ENCODE measurements around the gene PDE6B.
"Not testable (repeated sequence)": the region's sequence is repeated elsewhere in the genome, so short reads cannot be mapped to it uniquely, and the experiment has no call there.

Gene PDE6B

DNA sequence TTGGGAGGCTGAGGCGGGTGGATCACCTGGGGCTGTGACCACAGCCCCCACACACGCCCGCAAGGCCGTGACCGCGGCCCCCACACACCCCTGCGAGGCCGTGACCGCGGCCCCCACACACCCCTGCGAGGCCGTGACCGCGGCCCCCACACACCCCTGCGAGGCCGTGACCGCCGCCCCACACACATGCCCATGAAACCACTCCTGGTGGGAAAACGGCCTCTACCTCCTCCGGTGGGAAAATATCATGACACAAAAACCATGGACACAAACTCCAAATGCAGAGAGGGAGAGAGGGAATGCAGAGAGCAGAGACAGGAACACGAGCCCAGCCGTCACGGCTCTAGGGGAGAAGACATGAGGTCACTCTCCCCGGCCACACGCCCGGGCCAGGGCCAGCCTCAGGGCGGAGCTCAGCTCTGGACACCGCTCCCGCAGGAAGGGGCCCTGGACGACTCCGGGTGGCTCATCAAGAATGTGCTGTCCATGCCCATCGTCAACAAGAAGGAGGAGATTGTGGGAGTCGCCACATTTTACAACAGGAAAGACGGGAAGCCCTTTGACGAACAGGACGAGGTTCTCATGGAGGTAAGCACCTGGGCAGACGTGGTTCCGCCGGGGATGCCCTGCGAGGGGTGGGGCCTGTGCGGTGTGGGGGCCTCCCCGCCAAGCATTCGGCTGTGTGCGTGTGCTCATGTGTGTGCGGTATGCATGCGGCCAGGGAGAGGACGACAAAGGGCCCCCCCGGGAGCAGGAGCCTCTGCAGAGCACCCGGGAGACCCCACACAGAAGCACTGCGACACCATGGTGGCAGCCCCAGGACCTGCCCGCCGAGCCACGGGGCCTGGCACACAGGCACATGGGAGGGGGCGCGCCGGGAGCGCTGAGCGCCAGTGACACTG, 31.3 kb downstream of the PDE6B start:
- no peak for DNase-seq (ENCODE audit: low spot score)

DNA sequence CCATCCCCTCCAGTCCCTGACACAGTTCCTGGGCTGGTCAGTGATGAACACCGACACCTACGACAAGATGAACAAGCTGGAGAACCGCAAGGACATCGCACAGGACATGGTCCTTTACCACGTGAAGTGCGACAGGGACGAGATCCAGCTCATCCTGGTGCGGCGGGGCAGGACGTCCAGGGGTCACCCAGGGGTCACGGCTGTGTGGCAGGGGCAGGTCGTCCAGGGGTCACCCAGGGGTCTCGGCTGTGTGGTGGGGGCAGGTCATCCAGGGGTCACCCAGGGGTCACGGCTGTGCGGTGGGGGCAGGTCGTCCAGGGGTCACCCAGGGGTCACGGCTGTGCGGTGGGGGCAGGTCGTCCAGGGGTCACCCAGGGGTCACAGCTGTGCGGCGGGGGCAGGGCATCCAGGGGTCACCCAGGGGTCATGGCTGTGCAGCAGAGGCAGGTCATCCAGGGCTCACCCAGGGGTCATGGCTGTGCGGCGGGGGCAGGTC, 32.0 kb downstream of the PDE6B start:
- no peak for DNase-seq (ENCODE audit: low spot score)

DNA sequence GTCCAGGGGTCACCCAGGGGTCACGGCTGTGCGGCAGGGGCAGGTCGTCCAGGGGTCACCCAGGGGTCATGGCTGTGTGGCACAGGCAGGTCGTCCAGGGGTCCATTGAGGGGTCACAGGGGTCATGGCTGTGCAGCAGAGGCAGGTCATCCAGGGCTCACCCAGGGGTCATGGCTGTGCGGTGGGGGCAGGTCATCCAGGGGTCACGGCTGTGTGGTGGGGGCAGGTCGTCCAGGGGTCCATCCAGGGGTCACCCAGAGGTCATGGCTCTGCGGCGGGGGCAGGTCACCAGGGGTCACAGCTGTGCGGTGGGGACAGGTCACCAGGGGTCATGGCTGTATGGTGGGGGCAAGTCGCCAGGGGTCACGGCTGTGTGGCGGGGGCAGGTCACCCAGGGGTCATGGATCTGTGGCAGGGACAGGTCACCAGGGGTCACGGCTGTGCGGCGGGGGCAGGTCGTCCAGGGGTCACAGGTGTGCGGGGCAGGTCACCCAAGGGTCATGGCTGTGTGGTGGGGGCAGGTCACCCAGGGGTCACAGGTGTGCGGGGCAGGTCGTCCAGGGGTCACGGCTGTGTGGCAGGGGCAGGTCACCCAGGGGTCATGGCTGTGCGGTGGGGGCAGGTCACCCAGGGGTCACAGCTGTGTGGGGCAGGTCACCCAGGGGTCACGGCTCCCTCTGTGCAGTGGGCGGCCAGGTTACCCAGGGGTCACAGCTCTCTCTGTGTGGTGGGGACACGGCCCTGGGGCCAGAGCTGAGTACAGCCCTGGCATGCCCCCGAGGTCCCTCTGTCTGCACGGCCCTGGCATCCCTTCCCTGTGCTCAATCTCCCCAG, 32.7 kb downstream of the PDE6B start:
- no peak for DNase-seq (ENCODE audit: low spot score)

DNA sequence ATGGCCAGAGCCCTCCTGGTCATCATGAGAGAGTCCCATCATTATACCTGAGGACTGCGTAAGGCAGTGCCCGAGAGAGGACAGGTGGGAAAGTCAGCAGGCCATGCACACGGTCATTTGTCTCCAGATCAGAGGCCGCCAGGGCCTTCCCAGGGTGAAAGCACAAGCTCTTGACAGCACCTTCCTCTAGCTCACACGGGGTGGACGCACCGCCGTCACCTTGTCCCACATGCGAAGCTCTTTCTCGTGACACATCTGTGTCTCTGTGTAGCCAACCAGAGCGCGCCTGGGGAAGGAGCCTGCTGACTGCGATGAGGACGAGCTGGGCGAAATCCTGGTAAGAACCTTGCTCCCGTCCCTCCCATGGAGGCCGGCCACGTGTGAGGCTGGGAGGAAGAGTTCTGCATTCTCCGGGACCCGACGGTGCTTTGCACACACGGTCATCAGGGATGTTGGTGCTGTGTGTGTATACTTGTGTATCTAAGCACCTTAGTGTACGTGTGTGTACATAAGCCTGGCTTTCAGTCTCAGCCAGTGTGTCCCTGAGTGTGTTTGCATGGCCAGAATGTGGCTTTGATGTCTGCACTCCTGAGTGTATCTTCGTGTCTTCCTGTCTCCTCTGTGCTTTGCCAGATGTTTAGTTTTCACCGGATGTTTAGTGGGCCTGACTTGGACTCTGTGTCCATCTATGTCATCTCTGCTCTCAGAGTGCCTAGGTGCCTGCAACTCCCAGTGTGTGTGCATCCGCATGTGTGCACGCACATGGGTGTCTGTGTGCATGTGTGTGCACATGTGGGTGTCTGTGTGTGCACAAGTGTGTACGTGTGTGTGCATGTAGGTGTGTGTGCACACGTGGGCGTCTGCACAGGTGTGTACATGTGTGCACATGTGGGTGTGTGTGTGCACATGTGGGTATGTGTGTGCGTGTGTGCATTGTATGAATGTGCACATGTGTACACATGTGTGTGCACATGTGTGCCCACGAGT, 33.6 kb downstream of the PDE6B start:
- no peak for DNase-seq (ENCODE audit: low spot score)

DNA sequence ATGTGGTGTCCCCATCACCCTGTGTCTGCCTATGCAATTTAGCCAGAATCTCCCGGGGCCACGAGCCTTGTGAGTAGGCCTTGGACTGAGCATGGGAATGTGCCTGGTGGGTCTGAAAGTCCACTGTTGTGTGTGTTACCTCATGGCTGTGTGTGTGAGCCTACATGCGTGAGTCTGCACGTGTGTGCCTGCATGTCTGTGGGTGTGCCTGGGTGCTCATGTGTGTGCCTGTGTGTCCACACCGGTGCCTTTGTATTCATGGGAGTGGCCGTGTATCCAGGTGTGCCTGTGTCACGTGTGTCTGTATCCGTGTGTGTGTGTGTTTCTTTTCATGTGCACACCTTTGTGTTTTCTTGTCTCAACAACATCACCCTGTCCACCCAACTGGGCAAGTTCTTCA, 34.5 kb downstream of the PDE6B start:
- no peak for DNase-seq (ENCODE audit: low spot score)

DNA sequence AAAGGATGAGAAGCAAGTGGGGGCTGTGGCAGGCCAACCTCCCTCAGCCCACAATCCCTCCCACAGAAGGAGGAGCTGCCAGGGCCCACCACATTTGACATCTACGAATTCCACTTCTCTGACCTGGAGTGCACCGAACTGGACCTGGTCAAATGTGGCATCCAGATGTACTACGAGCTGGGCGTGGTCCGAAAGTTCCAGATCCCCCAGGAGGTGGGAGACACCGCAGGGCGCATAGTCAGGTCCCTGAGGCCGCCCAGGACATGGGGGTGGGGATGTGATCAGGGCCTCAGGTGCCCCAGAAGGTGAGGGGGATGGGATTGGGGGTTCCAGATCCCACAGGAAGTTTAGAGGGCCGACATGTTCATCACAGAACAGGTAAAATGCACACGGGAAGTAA, 35.0 kb downstream of the PDE6B start:
- DNase-seq (ENCODE audit: low spot score), result no peak

DNA sequence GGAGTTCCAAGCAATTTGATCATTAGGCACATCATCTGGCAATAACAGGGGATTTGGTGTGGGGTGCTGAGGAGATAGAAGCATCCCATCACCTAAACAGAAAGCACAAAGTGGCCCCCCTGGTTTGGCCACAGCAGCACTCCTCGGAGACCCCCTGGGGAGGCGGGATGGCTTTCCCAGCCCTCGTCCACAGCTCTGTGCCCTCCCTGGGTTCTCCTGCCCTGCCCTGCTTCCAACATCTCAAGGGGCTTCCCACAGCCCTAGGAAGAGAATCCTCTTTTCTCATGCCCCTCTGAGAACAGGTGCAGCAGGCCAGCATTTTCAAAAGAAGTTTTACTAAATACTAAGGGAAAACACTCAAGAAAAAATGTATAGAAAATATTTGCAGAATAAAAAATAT, 35.9 kb downstream of the PDE6B start:
- DNase-seq (ENCODE audit: low spot score), result no peak

DNA sequence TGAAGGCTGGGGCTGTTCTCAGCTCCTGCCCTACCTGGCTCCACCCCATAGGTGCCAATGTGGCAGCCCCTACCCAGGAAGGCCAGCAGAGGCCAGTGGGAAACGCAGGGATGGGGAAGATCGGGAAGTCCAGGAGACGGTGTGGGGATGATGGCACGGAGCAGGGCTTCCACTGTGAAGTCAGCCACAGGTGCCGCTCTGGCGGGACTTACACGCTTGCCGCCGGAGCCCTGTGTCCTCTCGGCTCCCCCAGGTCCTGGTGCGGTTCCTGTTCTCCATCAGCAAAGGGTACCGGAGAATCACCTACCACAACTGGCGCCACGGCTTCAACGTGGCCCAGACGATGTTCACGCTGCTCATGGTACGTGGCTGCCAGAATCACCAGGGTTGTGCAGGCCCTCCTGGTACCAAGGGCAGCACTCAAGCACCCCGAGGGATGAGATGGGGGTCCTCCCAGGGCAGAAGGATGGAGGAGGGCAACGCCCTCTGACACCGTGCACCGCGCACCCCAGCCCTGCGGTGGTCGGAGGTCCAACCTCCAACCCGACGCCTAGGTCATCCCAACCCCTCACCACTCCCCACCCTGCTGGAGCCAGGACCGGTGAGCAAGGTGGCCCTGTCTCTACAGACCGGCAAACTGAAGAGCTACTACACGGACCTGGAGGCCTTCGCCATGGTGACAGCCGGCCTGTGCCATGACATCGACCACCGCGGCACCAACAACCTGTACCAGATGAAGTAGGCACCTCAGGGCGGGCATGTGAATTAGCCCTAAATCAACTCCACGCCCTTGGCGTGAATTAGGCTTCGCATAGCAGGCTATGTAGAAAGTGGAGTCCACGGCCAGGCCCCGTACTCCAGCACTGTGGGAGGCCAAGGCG, 36.7 kb downstream of the PDE6B start:
- DNase-seq (ENCODE audit: low spot score), result no peak

DNA sequence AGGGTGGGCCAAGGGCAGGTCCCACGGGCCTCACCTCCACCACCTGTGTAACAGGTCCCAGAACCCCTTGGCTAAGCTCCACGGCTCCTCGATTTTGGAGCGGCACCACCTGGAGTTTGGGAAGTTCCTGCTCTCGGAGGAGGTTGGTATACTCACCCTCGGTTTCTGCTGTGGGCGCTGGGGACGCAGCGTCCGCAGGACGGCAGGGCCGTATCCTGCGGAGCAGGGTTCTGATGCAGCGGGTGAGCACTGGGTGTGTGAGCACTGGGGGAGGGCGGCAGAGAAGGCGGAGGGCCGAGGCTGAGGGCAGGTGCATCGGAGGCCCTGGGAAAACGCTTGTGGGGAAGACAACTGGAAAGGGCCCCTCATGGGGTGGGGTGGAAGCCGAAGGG, 37.7 kb downstream of the PDE6B start:
- DNase-seq (ENCODE audit: low spot score), result no peak

DNA sequence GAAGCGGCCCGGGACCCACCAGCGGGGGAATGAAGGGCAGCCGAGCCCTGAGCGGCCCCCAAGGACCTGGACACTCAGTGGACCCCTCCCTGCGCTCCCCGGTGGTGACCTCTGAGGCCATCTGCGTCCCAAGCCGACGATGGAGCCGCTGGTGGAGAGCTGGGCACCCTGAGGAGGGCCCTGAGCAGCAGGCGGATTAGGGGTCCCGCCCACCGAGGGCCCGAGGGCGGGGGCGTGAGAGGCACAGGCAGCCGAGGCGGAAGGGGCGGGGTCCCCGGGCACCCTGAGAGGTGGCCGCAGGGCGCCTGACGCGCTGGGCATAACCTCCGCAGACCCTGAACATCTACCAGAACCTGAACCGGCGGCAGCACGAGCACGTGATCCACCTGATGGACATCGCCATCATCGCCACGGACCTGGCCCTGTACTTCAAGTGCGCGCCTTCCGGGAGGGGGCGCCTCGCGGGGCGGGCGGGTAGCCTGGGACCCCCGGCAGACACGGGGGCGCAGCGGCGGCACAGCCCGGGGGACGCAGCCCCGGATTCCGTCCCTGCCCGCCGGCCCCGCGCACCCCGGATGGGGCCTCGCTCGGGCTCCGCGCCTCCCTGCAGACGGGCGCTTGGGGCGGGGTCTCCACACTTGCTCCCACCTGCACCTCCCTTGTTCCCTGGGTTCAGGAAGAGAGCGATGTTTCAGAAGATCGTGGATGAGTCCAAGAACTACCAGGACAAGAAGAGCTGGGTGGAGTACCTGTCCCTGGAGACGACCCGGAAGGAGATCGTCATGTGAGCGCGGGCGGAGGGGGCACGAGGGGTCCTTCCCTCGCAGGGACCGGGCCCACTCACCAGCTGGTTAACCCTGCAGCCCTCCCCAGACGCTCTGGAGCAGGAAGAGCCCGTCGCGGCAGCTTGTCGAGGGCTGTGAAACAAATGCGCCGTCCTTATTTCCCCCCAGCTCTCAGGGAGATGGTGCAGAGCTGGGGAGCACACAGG, 38.4 kb downstream of the PDE6B start:
- DNase-seq (ENCODE audit: low spot score), result no peak

DNA sequence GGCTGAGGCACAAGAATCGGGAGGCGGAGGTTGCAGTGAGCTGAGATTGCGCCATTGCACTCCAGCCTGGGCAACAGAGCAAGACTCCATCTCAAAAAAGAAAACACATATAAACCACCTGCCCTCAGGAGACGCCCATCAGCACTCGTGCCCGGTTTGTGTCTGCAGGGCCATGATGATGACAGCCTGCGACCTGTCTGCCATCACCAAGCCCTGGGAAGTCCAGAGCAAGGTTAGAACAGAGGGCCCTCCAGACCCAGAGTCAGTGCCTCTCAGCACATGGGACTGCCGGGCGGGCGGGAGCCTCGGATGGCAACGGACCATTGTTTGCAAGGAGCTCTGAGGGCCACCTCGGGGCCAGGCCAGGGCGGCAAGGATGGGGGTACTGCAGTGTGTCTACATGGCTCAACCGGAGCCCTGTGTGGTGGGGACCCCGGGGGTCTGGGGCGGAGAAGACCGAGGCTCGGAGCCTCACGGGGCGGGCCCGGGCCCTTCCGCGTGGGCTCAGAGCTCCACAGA, 39.4 kb downstream of the PDE6B start:
- no peak for DNase-seq (ENCODE audit: low spot score)

DNA sequence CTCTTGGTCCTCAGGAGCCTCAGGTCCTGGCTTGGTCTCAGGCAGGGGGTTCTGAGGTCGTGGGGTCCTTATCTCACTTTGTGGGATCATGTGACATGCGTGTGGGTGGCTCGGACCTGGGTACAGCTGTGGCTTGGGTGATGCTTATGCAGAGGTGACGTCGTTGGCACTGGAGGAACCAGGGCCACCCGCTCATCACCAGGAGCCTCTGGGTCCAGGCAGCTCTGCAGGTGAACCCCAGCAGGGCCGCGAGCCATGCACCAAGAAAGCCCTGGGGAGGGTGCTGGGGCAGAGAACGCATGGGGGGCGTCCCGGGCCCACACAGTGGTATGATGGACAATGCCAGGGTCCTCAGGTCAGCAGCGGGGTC, 40.0 kb downstream of the PDE6B start:
- DNase-seq (ENCODE audit: low spot score), result no peak

DNA sequence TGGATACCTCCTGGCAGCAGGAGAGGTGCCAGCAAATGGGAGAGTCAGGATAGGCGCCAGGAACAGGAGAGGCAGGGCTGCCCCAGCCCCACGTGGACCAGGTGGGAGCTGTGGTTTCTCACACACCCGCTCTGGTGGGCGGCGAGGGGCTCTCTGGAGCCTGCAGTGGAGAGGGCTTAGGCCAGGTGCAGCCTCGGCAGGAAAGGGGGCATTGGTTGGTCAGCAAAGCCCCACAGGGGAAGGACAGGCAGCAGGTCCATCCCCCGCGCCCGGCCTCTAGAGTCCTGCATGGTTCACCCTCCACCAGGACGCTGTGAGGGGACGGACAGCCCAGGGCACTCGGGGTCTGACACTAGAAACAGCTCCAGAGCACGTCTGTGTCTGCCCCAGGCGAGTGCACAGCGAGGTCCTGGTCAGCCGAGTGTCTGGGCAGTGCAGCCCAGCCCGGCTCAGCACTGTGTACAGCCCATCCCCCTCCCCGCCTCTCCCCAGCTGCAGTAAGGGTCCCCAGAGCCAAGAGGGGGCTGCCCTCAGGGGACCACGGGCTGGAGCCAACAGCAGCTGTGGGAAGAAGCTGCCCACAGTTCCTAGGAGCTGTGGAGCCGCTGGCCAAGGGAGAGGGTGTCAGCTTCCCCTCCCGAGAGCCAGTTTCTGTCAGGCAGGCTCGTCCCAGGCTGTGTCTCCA, 40.5 kb downstream of the PDE6B start:
- no peak for DNase-seq (ENCODE audit: low spot score)

DNA sequence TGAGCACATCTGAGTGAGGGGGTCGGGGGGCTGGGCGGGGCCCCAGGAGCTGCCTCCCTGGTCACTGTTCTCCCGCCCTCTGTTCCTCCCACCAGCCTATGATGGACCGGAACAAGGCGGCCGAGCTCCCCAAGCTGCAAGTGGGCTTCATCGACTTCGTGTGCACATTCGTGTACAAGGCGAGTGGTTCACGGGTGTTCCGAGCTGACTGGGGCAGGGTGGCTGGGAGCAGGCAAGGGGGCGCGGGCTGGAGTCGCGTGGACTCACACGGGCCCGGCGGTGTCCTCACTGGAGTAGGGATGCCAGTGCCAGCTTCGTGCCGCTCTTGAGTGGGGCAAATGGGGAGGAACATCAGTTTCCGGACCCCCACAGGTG, 41.0 kb downstream of the PDE6B start:
- DNase-seq (ENCODE audit: low spot score), result no peak

DNA sequence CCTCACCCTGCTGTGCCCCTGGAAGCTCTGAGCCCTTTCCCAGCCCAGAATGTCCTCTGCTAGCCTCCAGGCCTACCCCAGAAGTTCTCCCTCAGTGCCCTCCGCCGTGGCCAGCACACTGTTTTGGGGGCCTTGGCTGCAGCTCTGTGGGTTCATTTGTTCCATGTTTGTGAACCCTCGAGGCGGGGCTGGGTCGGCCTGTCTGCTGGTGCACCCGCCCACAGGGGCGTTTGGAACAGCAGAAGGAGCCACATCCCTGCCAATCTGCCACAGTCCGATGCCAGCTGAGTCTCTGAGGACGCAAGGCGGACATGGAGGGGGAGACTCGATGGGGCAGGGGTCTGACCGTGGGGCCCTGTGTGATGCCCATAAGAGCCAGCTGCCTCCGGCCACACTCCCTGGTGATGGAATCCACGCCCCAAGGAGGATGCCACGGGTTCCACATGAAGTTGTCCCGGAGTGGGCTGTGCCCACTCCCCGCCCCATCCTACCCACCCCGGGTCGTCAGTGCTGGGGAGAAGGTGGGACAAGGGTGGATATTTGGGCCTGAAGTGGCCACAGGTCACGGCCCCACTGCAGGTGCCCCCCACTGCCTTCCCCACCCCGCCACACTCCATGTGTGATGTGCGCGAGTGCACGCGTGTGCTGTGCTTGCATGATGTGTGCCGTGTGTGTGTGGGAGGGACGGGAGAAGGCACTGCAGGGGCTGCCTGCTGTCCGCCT, 41.6 kb downstream of the PDE6B start:
- DNase-seq (ENCODE audit: low spot score), result no peak

DNA sequence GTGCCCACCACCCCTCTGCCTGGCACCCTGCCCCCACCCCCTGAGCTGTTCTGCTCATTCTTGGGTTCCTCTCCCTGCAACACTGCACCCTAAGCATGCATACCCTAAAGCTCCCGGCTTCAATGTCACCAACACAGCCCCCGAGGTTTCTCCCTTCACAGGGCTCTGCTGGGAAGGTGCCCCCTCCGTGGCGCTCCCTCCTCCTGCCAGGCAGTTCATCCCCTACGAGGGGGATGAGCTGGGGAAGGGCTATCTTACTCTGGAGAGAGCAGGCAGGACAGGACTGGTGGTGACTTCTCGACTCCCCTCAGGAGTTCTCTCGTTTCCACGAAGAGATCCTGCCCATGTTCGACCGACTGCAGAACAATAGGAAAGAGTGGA, 42.2 kb downstream of the PDE6B start:
- no peak for DNase-seq (ENCODE audit: low spot score)

DNA sequence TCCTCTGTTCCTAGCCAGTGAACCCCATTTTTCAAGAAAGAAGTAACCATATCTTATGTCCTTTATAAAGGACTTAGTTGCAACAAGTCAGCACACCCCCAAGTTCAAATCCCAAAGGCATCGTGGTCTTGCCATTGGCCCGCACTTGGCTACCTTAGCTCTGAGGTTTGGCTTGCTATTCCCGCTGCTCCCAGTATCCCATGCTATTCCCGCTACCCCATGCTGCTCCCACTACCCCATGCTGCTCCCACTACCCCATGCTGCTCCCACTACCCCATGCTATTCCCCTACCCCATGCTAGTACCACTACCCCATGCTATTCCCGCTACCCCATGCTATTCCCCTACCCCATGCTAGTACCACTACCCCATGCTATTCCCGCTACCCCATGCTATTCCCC, 42.8 kb downstream of the PDE6B start:
- not testable (repeated sequence) for DNase-seq (ENCODE audit: low spot score)

Measured in hepatic stellate cell (primary cell).